ENCODE results near the gene INIP. TPM values are rescaled to one million over a fixed set of nuclear protein-coding genes. Genes with fewer than 3 reads are reported as not detected.

Gene INIP
- total and polyA plus RNA-seq, 2 of the 13 experiments (the other 11 are each of a cell fraction or from before 2014, with no cell fraction given), result 13.6 to 28.6 TPM

- TF ChIP-seq DRAP1 (CRISPR knock-in tag; IDR thresholded peaks at IDR 0.05) (peak; percentile 81), RXRA (CRISPR knock-in tag; IDR thresholded peaks at IDR 0.05) (peak; percentile 80), POLR2G (IDR thresholded peaks at IDR 0.05; ENCODE audit: low read depth, low read length) (peak; percentile 80), MXI1 (IDR thresholded peaks at IDR 0.05; ENCODE audit: borderline replicate concordance, low read depth, low read length) (peak; percentile 12; the same call in 1 of the 3 replicates), TFDP2 (CRISPR knock-in tag; IDR thresholded peaks at IDR 0.05) (peak; percentile 35; the same call in 1 of the 2 replicates), USF2 (IDR thresholded peaks at IDR 0.05; ENCODE audit: low read depth, low read length) (peak; percentile 87), USF2 (CRISPR knock-in tag; IDR thresholded peaks at IDR 0.05; ENCODE audit: borderline replicate concordance) (peak; percentile 93; the same call in 1 of the 2 replicates), NR2C2 (CRISPR knock-in tag; IDR thresholded peaks at IDR 0.05; ENCODE audit: borderline replicate concordance) (peak; percentile 81), NCOA2 (CRISPR knock-in tag; IDR thresholded peaks at IDR 0.05) (peak; percentile 11; the same call in 1 of the 2 replicates), NKX3-1 (CRISPR knock-in tag; IDR thresholded peaks at IDR 0.05) (0 out of 2 replicates have a peak, but pooled peaks have one; percentile 57), FOXA1 (IDR thresholded peaks at IDR 0.05) (no peak), FOXA1 (CRISPR knock-in tag; IDR thresholded peaks at IDR 0.05) (0 out of 2 replicates have a peak, but pooled peaks have one; percentile 13), KDM4B (CRISPR knock-in tag; IDR thresholded peaks at IDR 0.05) (no peak), RARA (CRISPR knock-in tag; IDR thresholded peaks at IDR 0.05) (peak; percentile 81), ZNF556 (CRISPR knock-in tag; IDR thresholded peaks at IDR 0.05; ENCODE audit: borderline replicate concordance) (peak; percentile 63; the same call in 1 of the 2 replicates), HDAC1 (CRISPR knock-in tag; IDR thresholded peaks at IDR 0.05) (0 out of 2 replicates have a peak, but pooled peaks have one; percentile 39), ZNF24 (IDR thresholded peaks at IDR 0.05) (no peak), HNF1A (IDR thresholded peaks at IDR 0.05; ENCODE audit: low read depth) (no peak), HNF1A (CRISPR knock-in tag; IDR thresholded peaks at IDR 0.05; ENCODE audit: borderline replicate concordance) (peak; percentile 36; the same call in 1 of the 2 replicates), HOXD1 (CRISPR knock-in tag; IDR thresholded peaks at IDR 0.05) (no peak; the same call in 1 of the 2 replicates), MEIS2 (CRISPR knock-in tag; IDR thresholded peaks at IDR 0.05) (peak; percentile 39; the same call in 1 of the 2 replicates), TFAP4 (IDR thresholded peaks at IDR 0.05; ENCODE audit: borderline replicate concordance, low read depth) (peak; percentile 89)
Measured at GRCh38 chr9:112764837-112765236, 46.9 kb upstream of the INIP start (continued).
